SK-N-SH treated with all-trans-retinoic acid at 6 μM for 48 hours (cell line): ENCODE results near the gene WDR5B.

Source experiments
- ATAC-seq: fragments of 200-7000 bp; cut with Tn5 transposase; 3 replicates; pipeline ENCODE4 v1.9.1; 2020; ENCODE audit warnings: mild to moderate bottlenecking, moderate library complexity
- BACH2 ChIP-seq: fragments of 250-450 bp; sonication (Bioruptor Pico); IDR thresholded peaks from 2 replicates; pipeline ENCODE4 v1.9.0; 2021; ENCODE audit warnings: mild to moderate bottlenecking, borderline replicate concordance
- CSDC2 ChIP-seq: fragments of 250-450 bp; sonication (Bioruptor Pico); IDR thresholded peaks from 2 replicates; pipeline ENCODE4 v1.5.0; 2020; ENCODE audit warnings: mild to moderate bottlenecking, moderate library complexity
- ESRRG ChIP-seq: fragments of 250-450 bp; sonication (Bioruptor Pico); IDR thresholded peaks from 2 replicates; pipeline ENCODE4 v1.6.1; 2021; ENCODE audit warnings: mild to moderate bottlenecking
- GLIS3 ChIP-seq: fragments of 250-450 bp; sonication (Bioruptor Pico); IDR thresholded peaks from 2 replicates; pipeline ENCODE4 v1.5.0; 2020; ENCODE audit warnings: mild to moderate bottlenecking, moderate library complexity
- ISL1 ChIP-seq: fragments of 250-450 bp; sonication (Bioruptor Pico); IDR thresholded peaks from 2 replicates; pipeline ENCODE4 v2.1.2; 2022; ENCODE audit warnings: mild to moderate bottlenecking, moderate library complexity
- OSR1 ChIP-seq: fragments of 250-450 bp; sonication (Bioruptor Pico); IDR thresholded peaks from 2 replicates; pipeline ENCODE4 v1.8.0; 2022; ENCODE audit warnings: moderate library complexity, mild to moderate bottlenecking, inconsistent platforms
- PPARA ChIP-seq: fragments of 250-450 bp; sonication (Bioruptor Pico); IDR thresholded peaks from 2 replicates; pipeline ENCODE4 v1.5.0; 2020; ENCODE audit warnings: mild to moderate bottlenecking, borderline replicate concordance
- RARB ChIP-seq: fragments of 250-450 bp; sonication (Bioruptor Pico); IDR thresholded peaks from 2 replicates; pipeline ENCODE4 v1.8.0; 2021; ENCODE audit warnings: mild to moderate bottlenecking, moderate library complexity
- SNAI2 ChIP-seq: fragments of 250-450 bp; sonication (Bioruptor Pico); IDR thresholded peaks from 2 replicates; pipeline ENCODE4 v1.5.0; 2020; ENCODE audit warnings: mild to moderate bottlenecking, moderate library complexity
- TCF4 ChIP-seq: fragments of 250-450 bp; sonication (Bioruptor Pico); IDR thresholded peaks from 2 replicates; pipeline ENCODE4 v1.8.0; 2021; ENCODE audit warnings: mild to moderate bottlenecking, moderate library complexity, borderline replicate concordance
- TOX ChIP-seq: fragments of 250-450 bp; sonication (Bioruptor Pico); IDR thresholded peaks from 2 replicates; pipeline ENCODE4 v1.8.0; 2021; ENCODE audit warnings: mild to moderate bottlenecking, moderate library complexity, borderline replicate concordance
- TSHZ2 ChIP-seq: fragments of 250-450 bp; sonication (Bioruptor Pico); IDR thresholded peaks from 2 replicates; pipeline ENCODE4 v1.5.0; 2020; ENCODE audit warnings: mild to moderate bottlenecking, moderate library complexity
- ZFP3 ChIP-seq: fragments of 250-450 bp; sonication (Bioruptor Pico); IDR thresholded peaks from 2 replicates; pipeline ENCODE4 v1.5.0; 2020; ENCODE audit warnings: mild to moderate bottlenecking, moderate library complexity
- ZNF70 ChIP-seq: fragments of 450-650 bp; formaldehyde crosslinking; IDR thresholded peaks from 2 replicates; pipeline ENCODE4 v1.5.0; 2020; ENCODE audit warnings: mild to moderate bottlenecking, moderate library complexity
- ZNF8 ChIP-seq: fragments of 450-650 bp; formaldehyde crosslinking; IDR thresholded peaks from 2 replicates; pipeline ENCODE4 v1.5.0; 2020; ENCODE audit warnings: mild to moderate bottlenecking, moderate library complexity
- TF ChIP-seq, protein P1 (sequence below): fragments of 250-450 bp; sonication (Bioruptor Pico); IDR thresholded peaks from 2 replicates; pipeline ENCODE4 v1.5.1; 2021; ENCODE audit warnings: mild to moderate bottlenecking, moderate library complexity
- TF ChIP-seq, protein P2 (sequence below): fragments of 250-450 bp; sonication (Bioruptor Pico); IDR thresholded peaks from 2 replicates; pipeline ENCODE4 v1.8.0; 2020; ENCODE audit warnings: mild to moderate bottlenecking, moderate library complexity, borderline replicate concordance
- TF ChIP-seq, protein P3 (sequence below): fragments of 250-450 bp; sonication (Bioruptor Pico); IDR thresholded peaks from 2 replicates; pipeline ENCODE4 v1.8.0; 2021; ENCODE audit warnings: low read depth, mild to moderate bottlenecking, moderate library complexity, borderline replicate concordance
- TF ChIP-seq, protein P4 (sequence below): fragments of 250-450 bp; sonication (Bioruptor Pico); IDR thresholded peaks from 2 replicates; pipeline ENCODE4 v1.5.1; 2020; ENCODE audit warnings: low read depth, mild to moderate bottlenecking, moderate library complexity

Gene WDR5B

GRCh38 chr3:122462406-122462805 lies 46.5 kb upstream of the WDR5B start (continued):
- TF ChIP-seq, protein P1, sequence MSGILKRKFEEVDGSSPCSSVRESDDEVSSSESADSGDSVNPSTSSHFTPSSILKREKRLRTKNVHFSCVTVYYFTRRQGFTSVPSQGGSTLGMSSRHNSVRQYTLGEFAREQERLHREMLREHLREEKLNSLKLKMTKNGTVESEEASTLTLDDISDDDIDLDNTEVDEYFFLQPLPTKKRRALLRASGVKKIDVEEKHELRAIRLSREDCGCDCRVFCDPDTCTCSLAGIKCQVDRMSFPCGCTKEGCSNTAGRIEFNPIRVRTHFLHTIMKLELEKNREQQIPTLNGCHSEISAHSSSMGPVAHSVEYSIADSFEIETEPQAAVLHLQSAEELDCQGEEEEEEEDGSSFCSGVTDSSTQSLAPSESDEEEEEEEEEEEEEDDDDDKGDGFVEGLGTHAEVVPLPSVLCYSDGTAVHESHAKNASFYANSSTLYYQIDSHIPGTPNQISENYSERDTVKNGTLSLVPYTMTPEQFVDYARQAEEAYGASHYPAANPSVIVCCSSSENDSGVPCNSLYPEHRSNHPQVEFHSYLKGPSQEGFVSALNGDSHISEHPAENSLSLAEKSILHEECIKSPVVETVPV (CRISPR knock-in tag): no peak
- TF ChIP-seq, protein P2, sequence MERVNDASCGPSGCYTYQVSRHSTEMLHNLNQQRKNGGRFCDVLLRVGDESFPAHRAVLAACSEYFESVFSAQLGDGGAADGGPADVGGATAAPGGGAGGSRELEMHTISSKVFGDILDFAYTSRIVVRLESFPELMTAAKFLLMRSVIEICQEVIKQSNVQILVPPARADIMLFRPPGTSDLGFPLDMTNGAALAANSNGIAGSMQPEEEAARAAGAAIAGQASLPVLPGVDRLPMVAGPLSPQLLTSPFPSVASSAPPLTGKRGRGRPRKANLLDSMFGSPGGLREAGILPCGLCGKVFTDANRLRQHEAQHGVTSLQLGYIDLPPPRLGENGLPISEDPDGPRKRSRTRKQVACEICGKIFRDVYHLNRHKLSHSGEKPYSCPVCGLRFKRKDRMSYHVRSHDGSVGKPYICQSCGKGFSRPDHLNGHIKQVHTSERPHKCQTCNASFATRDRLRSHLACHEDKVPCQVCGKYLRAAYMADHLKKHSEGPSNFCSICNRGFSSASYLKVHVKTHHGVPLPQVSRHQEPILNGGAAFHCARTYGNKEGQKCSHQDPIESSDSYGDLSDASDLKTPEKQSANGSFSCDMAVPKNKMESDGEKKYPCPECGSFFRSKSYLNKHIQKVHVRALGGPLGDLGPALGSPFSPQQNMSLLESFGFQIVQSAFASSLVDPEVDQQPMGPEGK (CRISPR knock-in tag): no peak
- TF ChIP-seq ISL1 (CRISPR knock-in tag) (no peak), ZFP3 (CRISPR knock-in tag) (no peak), BACH2 (no peak)

DNA sequence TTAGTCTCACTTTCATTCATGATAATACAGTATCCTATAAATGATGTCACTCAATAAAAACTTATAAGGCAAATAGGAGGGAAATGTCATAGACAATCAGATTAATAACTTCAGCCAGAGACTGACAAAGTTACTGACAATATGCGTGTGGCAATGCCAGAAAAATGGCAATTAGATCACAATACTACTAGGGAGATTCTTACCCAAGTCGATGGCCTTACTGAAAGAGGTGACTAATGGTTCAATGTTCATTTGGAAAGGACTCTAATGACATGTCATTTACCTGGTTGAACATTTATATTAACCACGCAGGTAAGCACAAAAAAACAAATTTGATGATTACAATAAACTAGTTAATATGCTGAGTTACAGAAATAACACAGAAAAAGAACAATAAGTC lies 45.9 kb upstream of the WDR5B start:
- ATAC-seq: no peak
- TF ChIP-seq, protein P3, sequence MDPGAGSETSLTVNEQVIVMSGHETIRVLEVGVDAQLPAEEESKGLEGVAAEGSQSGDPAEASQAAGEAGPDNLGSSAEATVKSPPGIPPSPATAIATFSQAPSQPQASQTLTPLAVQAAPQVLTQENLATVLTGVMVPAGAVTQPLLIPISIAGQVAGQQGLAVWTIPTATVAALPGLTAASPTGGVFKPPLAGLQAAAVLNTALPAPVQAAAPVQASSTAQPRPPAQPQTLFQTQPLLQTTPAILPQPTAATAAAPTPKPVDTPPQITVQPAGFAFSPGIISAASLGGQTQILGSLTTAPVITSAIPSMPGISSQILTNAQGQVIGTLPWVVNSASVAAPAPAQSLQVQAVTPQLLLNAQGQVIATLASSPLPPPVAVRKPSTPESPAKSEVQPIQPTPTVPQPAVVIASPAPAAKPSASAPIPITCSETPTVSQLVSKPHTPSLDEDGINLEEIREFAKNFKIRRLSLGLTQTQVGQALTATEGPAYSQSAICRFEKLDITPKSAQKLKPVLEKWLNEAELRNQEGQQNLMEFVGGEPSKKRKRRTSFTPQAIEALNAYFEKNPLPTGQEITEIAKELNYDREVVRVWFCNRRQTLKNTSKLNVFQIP (CRISPR knock-in tag): no peak
- TF ChIP-seq GLIS3 (CRISPR knock-in tag) (no peak), TCF4 (CRISPR knock-in tag) (no peak), ISL1 (CRISPR knock-in tag) (no peak), CSDC2 (CRISPR knock-in tag) (no peak), ZNF70 (CRISPR knock-in tag) (no peak), SNAI2 (CRISPR knock-in tag) (no peak), TOX (CRISPR knock-in tag) (no peak), TSHZ2 (CRISPR knock-in tag) (no peak)
- TF ChIP-seq, protein P2 (CRISPR knock-in tag): no peak

GRCh38 chr3:122458992-122459391 lies 43.1 kb upstream of the WDR5B start:
- TF ChIP-seq TCF4 (CRISPR knock-in tag) (no peak), ESRRG (CRISPR knock-in tag) (no peak), OSR1 (CRISPR knock-in tag) (no peak), GLIS3 (CRISPR knock-in tag) (no peak), SNAI2 (CRISPR knock-in tag) (no peak), BACH2 (no peak), CSDC2 (CRISPR knock-in tag) (no peak), PPARA (CRISPR knock-in tag) (no peak), RARB (CRISPR knock-in tag) (no peak), ZNF8 (CRISPR knock-in tag) (no peak)
- TF ChIP-seq, protein P4, sequence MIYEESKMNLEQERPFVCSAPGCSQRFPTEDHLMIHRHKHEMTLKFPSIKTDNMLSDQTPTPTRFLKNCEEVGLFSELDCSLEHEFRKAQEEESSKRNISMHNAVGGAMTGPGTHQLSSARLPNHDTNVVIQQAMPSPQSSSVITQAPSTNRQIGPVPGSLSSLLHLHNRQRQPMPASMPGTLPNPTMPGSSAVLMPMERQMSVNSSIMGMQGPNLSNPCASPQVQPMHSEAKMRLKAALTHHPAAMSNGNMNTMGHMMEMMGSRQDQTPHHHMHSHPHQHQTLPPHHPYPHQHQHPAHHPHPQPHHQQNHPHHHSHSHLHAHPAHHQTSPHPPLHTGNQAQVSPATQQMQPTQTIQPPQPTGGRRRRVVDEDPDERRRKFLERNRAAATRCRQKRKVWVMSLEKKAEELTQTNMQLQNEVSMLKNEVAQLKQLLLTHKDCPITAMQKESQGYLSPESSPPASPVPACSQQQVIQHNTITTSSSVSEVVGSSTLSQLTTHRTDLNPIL: no peak
- TF ChIP-seq, protein P1 (CRISPR knock-in tag): no peak
- TF ChIP-seq, protein P3 (CRISPR knock-in tag): no peak
- TF ChIP-seq, protein P2 (CRISPR knock-in tag): no peak
- ATAC-seq: peak; percentile 79
